Activated naive CD4-positive, alpha-beta T cell treated with anti-CD3 and anti-CD28 coated beads for 36 hours (primary cell): Measurements from ENCODE around the gene SLC52A1. TPM values are rescaled to one million over a fixed set of nuclear protein-coding genes. Genes with fewer than 3 reads are reported as not detected.

ENCODE experiments used
- total RNA-seq, 2 experiments: library from RNA; stranded (reverse); gene quantifications; one replicate each; pipeline ENCODE4 v1.2.3, GENCODE V29; 2021

SLC52A1 gene
- total RNA-seq, 2 experiments from 2014 or later, result 0.12 to 0.19 TPM

Other genes with a start within 250 kb of the SLC52A1 start
- gene VMO1, start 249.1 kb downstream of the SLC52A1 start, total RNA-seq, result under 1 TPM in 1 of 2 experiments, not detected in 1; 0.60 TPM
- gene GLTPD2, start 246.5 kb downstream of the SLC52A1 start, total RNA-seq, result not detected
- gene PSMB6, start 239.3 kb downstream of the SLC52A1 start, total RNA-seq, result 100 to 1,000 TPM; 171 to 186 TPM
- 10 to 100 TPM; 17.4 to 17.6 TPM for gene PLD2, start 228.3 kb downstream of the SLC52A1 start, total RNA-seq
- gene MINK1, start 202.1 kb downstream of the SLC52A1 start, total RNA-seq, result 10 to 100 TPM; 49.1 to 50.4 TPM
- 1 to 10 TPM; 1.9 TPM for gene C17orf107, start 135.9 kb downstream of the SLC52A1 start, total RNA-seq
- gene CHRNE, start 132.3 kb downstream of the SLC52A1 start, total RNA-seq, result under 1 TPM; 0.22 to 0.38 TPM
- not detected for gene GP1BA, start 103.1 kb downstream of the SLC52A1 start, total RNA-seq
- 10 to 100 TPM; 63.8 to 65.2 TPM for gene SLC25A11, start 95.4 kb downstream of the SLC52A1 start, total RNA-seq
- 100 to 1,000 TPM; 133 to 140 TPM for gene RNF167, start 95.2 kb downstream of the SLC52A1 start, total RNA-seq
- gene PFN1, start 86.9 kb downstream of the SLC52A1 start, total RNA-seq, result 1,000 to 10,000 TPM; 1,812 to 1,876 TPM
- 10 to 100 TPM; 26.7 to 28.9 TPM for gene ENO3, start 84.3 kb downstream of the SLC52A1 start, total RNA-seq
- gene SPAG7, start 67.6 kb downstream of the SLC52A1 start, total RNA-seq, result 10 to 100 TPM; 68.6 to 70.2 TPM
- gene CAMTA2, start 47.8 kb downstream of the SLC52A1 start, total RNA-seq, result 10 to 100 TPM; 79.1 to 79.5 TPM
- under 1 TPM; 0.21 to 0.54 TPM for gene INCA1, start 37.9 kb downstream of the SLC52A1 start, total RNA-seq
- 10 to 100 TPM; 30.5 to 31.1 TPM for gene KIF1C, start 37.5 kb downstream of the SLC52A1 start, total RNA-seq
- gene ZFP3, start 43.0 kb upstream of the SLC52A1 start, total RNA-seq, result under 1 TPM; 0.62 to 0.83 TPM
- 1 to 10 TPM; 9.1 to 9.5 TPM for gene ZNF232, start 76.5 kb upstream of the SLC52A1 start, total RNA-seq
- gene USP6, start 80.6 kb upstream of the SLC52A1 start, total RNA-seq, result under 1 TPM in 1 of 2 experiments, not detected in 1; 0.05 TPM
- 1 to 10 TPM; 3.9 to 4.1 TPM for gene ZNF594, start 156.4 kb upstream of the SLC52A1 start, total RNA-seq
- gene SCIMP, start 199.4 kb upstream of the SLC52A1 start, total RNA-seq, result not detected
- 10 to 100 TPM; 57.9 to 59.3 TPM for gene RABEP1, start 246.9 kb upstream of the SLC52A1 start, total RNA-seq